ENCODE results near the gene WDR64. TPM values are rescaled to one million over a fixed set of nuclear protein-coding genes. Genes with fewer than 3 reads are reported as not detected.

The WDR64 gene
- total and polyA plus RNA-seq, 4 donors = 0.11 to 0.32 (median 0.11) TPM; not detected in 1

DNA sequence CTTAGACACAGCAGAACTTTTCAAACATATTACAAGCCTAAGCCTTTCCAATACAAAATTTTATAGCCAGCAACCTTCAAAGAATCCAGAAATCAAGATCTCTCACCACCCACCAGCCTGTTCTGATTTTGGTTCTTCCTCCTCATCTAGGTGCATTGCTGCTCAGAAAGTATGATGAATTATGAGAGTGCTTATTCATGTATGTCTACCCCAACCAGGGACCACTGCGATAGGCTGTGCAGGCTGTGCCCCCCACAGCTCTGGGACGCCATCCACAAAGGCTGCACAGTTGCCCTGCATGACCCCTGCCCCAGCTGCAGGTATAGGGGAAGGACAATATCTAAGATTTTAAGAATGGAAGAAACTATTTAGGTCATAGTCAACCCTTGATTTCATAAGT lies 55.4 kb downstream of the WDR64 start:
- no CpG with 5 or more reads among the region's 2 CpGs for WGBS (ENCODE audit: insufficient coverage)
- Histone ChIP-seq H3K27ac (ENCODE audit: low read depth, low read length) (no peak overlapping the region), H3K36me3 (ENCODE audit: control insufficient read depth, insufficient read depth, low read length) (no peaks in the 10 kb centered on the region), H3K9me3 (ENCODE audit: control insufficient read depth, insufficient read depth, low read length) (no peaks in the 10 kb centered on the region), H3K4me1 (ENCODE audit: control insufficient read depth, insufficient read depth, low read length) (no peaks in the 10 kb centered on the region), H3K27me3 (ENCODE audit: control insufficient read depth, insufficient read depth, low read length) (no peaks in the 10 kb centered on the region), H3K4me3 (ENCODE audit: low read depth, low read length) (no peak overlapping the region)
- DNase-seq (ENCODE audit: low read depth in 4 of 6, low spot score in 6 of 6) = no peak

DNA sequence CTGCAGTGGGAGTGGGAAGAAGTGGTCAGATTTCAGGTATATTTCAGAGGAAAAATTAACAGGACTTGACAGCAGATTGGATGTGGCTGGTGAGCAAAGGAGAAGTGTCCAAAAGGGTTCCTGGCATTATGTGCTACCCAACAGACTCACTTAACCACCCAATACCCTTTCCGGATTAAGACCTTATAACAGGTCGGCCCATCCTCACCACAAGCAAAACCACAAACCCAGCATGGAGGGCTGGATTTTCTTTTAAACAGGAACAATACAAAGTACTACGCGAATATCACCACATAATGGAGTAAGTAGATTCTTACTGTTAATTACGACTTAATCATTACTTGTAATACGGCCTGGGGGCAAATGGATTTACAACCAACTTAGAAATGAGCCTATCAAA lies 59.2 kb downstream of the WDR64 start:
- WGBS (ENCODE audit: insufficient coverage) = no CpG with 5 or more reads among the region's 6 CpGs
- Histone ChIP-seq H3K4me3 (ENCODE audit: low read depth, low read length) (no peak overlapping the region), H3K9me3 (ENCODE audit: control insufficient read depth, insufficient read depth, low read length) (no peaks in the 10 kb centered on the region), H3K27me3 (ENCODE audit: control insufficient read depth, insufficient read depth, low read length) (no peaks in the 10 kb centered on the region), H3K36me3 (ENCODE audit: control insufficient read depth, insufficient read depth, low read length) (no peaks in the 10 kb centered on the region), H3K27ac (ENCODE audit: low read depth, low read length) (no peak overlapping the region), H3K4me1 (ENCODE audit: control insufficient read depth, insufficient read depth, low read length) (no peaks in the 10 kb centered on the region)
- no peak for DNase-seq (ENCODE audit: low read depth in 4 of 6, low spot score in 6 of 6)

DNA sequence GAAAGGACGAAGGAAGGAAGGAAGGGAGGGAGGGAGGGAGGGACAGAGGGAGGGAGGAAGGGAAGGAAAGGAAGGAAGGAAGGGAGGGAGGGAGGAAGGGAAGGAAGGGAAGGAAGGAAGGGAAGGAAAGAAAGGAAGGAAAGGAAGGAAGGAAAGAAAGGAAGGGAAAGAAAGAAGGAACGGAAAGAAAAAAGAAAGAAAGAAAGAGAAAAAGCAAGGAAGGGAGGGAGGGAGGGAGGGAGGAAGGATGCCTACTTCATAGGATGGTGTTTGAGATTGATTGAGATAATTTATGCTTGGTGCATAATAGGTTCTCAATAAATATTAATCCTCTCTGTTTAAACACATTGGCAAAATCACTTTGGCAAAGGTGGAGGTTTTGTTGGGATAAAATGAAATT lies 61.2 kb downstream of the WDR64 start:
- H3K4me1 ChIP-seq (ENCODE audit: control insufficient read depth, insufficient read depth, low read length) = no peaks in the 10 kb centered on the region
- DNase-seq (ENCODE audit: low read depth in 4 of 6, low spot score in 6 of 6) = no peak
- no peak overlapping the region for H3K4me3 ChIP-seq (ENCODE audit: low read depth, low read length)
- no peaks in the 10 kb centered on the region for H3K27me3 ChIP-seq (ENCODE audit: control insufficient read depth, insufficient read depth, low read length)
- H3K27ac ChIP-seq (ENCODE audit: low read depth, low read length) = no peak overlapping the region
- no peaks in the 10 kb centered on the region for H3K9me3 ChIP-seq (ENCODE audit: control insufficient read depth, insufficient read depth, low read length)
- WGBS (ENCODE audit: insufficient coverage) = 79% methylated on average over 2 of the region's 2 CpGs
- H3K36me3 ChIP-seq (ENCODE audit: control insufficient read depth, insufficient read depth, low read length) = no peaks in the 10 kb centered on the region

DNA sequence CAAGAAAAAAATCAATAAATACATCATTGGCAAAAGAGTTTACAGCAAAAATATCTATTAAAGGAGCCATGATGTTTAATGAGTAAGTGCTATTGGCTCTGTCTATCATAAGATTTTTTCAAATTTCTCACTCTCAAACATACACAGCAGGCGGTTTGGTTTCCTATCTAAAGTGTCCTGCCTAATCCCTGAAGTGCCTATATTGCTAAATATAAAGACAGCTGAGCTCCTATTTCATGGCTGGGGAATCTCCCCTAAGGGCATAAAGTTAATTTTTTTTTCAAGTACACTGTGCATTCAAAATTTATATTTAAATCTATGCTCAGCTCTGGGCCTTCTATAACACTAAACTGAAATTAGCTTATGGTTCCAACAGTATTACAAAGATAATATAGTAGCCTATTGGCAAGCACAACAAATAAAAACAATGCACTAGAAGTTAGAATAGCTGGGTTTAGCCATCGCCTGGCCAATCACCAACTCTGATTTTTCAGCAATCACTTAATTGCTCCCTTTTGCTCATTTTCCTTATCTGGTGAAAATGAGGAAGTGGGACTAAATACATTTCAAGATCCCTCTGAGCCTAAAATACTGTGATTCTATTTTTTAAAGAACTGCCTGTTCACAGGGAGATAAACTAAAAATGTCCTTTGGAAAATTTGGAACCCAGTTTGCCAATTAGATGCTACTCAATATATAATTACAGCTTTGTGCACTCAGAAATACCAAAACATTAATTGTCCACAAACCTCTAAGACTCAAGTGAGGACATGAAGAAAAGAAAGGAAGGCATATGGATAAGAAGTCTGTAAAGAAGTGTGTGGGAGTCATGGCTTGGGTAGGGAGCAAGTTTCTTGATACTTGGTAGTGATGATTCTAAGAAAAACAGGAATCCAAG lies 62.5 kb downstream of the WDR64 start:
- H3K36me3 ChIP-seq (ENCODE audit: control insufficient read depth, insufficient read depth, low read length) = no peaks in the 10 kb centered on the region
- no peaks in the 10 kb centered on the region for H3K9me3 ChIP-seq (ENCODE audit: control insufficient read depth, insufficient read depth, low read length)
- no peak overlapping the region for H3K4me3 ChIP-seq (ENCODE audit: low read depth, low read length)
- no peak overlapping the region for H3K27ac ChIP-seq (ENCODE audit: low read depth, low read length)
- DNase-seq (ENCODE audit: low read depth in 4 of 6, low spot score in 6 of 6) = peak in 1 of 6 donors; percentile 77
- WGBS (ENCODE audit: insufficient coverage) = no CpG with 5 or more reads among the region's 2 CpGs
- no peaks in the 10 kb centered on the region for H3K4me1 ChIP-seq (ENCODE audit: control insufficient read depth, insufficient read depth, low read length)
- H3K27me3 ChIP-seq (ENCODE audit: control insufficient read depth, insufficient read depth, low read length) = no peaks in the 10 kb centered on the region

DNA sequence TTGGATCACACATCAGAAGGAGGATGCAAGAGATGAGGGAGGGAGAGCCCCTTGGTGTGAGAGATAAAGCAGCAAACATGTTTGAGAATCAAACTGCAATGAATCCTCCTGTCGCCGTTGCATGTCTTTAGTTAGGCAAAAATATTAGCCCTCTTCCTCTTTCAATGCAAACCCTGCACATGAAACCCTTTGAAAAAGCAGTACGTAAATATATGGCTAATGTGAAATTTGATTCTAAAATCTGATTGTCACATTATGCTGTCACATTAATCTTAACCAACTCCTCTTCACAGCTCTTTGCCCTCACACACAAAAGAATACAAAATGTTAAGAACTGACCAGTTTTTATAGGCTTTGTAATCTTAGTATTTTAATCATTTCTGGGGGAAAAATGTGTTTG lies 63.4 kb downstream of the WDR64 start:
- WGBS (ENCODE audit: insufficient coverage) = no CpG with 5 or more reads among the region's 3 CpGs
- H3K36me3 ChIP-seq (ENCODE audit: control insufficient read depth, insufficient read depth, low read length) = no peaks in the 10 kb centered on the region
- H3K27ac ChIP-seq (ENCODE audit: low read depth, low read length) = no peak overlapping the region
- no peaks in the 10 kb centered on the region for H3K9me3 ChIP-seq (ENCODE audit: control insufficient read depth, insufficient read depth, low read length)
- no peak for DNase-seq (ENCODE audit: low read depth in 4 of 6, low spot score in 6 of 6)
- no peaks in the 10 kb centered on the region for H3K4me1 ChIP-seq (ENCODE audit: control insufficient read depth, insufficient read depth, low read length)
- H3K4me3 ChIP-seq (ENCODE audit: low read depth, low read length) = no peak overlapping the region
- no peaks in the 10 kb centered on the region for H3K27me3 ChIP-seq (ENCODE audit: control insufficient read depth, insufficient read depth, low read length)

DNA sequence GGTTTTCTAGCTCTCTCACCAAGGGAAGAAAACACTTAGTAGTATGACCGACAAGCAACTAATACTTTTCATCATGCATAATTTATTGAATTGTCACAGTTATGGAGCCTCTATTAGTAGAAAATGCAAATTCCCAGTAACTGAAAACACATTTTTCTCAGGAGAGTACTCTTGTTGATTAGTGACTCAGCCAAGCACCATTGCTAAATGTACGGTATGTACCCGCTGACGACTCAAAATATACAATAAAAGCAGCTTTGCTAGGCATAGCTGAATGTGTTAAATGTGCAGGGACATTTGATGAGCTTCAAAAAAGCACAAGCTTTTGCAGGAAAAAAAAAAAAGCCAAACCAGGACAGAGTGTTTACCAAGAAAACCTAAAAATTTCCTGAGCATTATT lies 63.9 kb downstream of the WDR64 start:
- peak in 1 of 6 donors; percentile 56 for DNase-seq (ENCODE audit: low read depth in 4 of 6, low spot score in 6 of 6)
- no CpG with 5 or more reads among the region's 4 CpGs for WGBS (ENCODE audit: insufficient coverage)
- Histone ChIP-seq H3K4me1 (ENCODE audit: control insufficient read depth, insufficient read depth, low read length) (no peaks in the 10 kb centered on the region), H3K27me3 (ENCODE audit: control insufficient read depth, insufficient read depth, low read length) (no peaks in the 10 kb centered on the region), H3K27ac (ENCODE audit: low read depth, low read length) (no peak overlapping the region), H3K9me3 (ENCODE audit: control insufficient read depth, insufficient read depth, low read length) (peaks cover 1% of the 10 kb centered on the region), H3K4me3 (ENCODE audit: low read depth, low read length) (no peak overlapping the region), H3K36me3 (ENCODE audit: control insufficient read depth, insufficient read depth, low read length) (no peaks in the 10 kb centered on the region)

DNA sequence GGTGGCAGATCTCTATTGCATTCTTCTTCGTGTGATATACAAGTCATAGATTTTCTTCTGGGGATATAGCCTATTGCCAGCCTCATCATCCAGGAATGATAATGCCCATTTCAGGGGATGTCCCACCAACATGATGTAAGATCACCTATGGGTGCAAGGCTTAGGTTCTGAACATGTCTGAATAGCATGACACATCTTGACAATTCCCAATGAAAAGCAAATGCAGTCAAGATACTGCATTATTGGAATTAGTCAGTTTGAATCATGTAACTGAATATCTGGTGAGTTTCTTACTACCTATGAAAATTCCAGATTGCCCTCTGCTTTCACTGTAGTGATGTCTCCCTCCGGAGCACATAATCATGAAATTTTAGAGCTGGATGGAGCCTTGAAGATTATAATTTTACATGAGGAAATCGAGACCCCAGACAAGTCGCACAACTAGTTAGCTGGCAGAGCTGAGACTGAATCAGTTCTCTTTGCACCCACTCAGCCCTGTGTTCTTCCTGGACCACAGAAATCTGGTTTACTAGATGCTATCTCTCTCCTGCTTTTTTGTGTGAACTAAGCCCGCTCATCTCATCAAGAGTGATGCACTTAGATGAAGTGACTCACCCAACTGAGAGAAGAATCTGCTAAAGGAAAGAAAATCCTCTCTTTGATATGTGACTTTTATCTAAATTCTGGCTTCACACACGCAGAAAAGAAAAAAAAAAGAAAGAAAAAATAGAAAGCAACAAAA lies 65.0 kb downstream of the WDR64 start:
- WGBS (ENCODE audit: insufficient coverage) = 95% methylated on average over 4 of the region's 6 CpGs

DNA sequence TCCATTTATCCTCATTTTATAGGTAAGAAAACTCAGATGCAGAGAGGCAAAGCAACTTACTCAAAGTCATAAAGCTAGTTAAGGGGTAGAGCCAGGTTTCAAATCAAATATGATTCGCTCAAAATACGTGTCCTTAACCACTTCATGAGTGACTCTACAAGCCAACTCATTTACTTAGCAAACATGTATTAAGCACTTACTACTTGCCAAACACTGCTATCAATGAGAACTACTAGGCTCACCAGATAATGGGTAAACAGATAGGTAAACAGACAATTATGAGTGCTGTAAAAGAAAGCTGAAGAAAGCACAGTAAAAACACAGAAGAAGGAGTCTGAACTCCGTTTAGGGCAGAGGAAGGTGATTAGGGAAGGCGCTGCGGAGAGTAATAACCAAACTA lies 65.9 kb downstream of the WDR64 start:
- H3K4me3 ChIP-seq (ENCODE audit: low read depth, low read length) = no peak overlapping the region
- no peak for DNase-seq (ENCODE audit: low read depth in 4 of 6, low spot score in 6 of 6)
- H3K36me3 ChIP-seq (ENCODE audit: control insufficient read depth, insufficient read depth, low read length) = no peaks in the 10 kb centered on the region
- H3K9me3 ChIP-seq (ENCODE audit: control insufficient read depth, insufficient read depth, low read length) = peaks cover 2% of the 10 kb centered on the region
- no CpG with 5 or more reads among the region's 5 CpGs for WGBS (ENCODE audit: insufficient coverage)
- H3K4me1 ChIP-seq (ENCODE audit: control insufficient read depth, insufficient read depth, low read length) = no peaks in the 10 kb centered on the region
- H3K27ac ChIP-seq (ENCODE audit: low read depth, low read length) = no peak overlapping the region
- H3K27me3 ChIP-seq (ENCODE audit: control insufficient read depth, insufficient read depth, low read length) = no peaks in the 10 kb centered on the region

More for the DNA sequence above, 65.0 kb downstream of the WDR64 start:
- H3K4me3 ChIP-seq (ENCODE audit: low read depth, low read length) = no peak overlapping the region
- DNase-seq (ENCODE audit: low read depth in 4 of 6, low spot score in 6 of 6) = no peak
- peaks cover 2% of the 10 kb centered on the region for H3K9me3 ChIP-seq (ENCODE audit: control insufficient read depth, insufficient read depth, low read length)
- no peaks in the 10 kb centered on the region for H3K36me3 ChIP-seq (ENCODE audit: control insufficient read depth, insufficient read depth, low read length)
- no peak overlapping the region for H3K27ac ChIP-seq (ENCODE audit: low read depth, low read length)
- H3K27me3 ChIP-seq (ENCODE audit: control insufficient read depth, insufficient read depth, low read length) = no peaks in the 10 kb centered on the region
- no peaks in the 10 kb centered on the region for H3K4me1 ChIP-seq (ENCODE audit: control insufficient read depth, insufficient read depth, low read length)

DNA sequence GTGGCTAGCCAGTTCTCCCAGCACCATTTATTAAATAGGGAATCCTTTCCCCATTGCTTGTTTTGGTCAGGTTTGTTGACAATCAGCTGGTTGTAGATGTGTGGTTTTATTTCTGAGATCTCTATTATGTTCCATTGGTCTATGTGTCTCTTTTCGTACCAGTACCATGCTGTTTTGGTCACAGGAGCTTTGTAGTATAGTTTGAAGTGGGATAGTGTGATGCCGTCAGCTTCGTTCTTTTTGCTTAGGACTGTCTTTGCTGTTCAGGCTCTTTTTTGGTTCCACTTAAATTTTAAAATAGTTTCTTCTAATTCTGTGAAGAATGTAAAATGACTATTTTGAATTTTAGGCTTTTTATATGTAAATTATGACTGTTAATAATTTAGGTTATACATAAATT lies 68.9 kb downstream of the WDR64 start:
- H3K4me3 ChIP-seq (ENCODE audit: low read depth, low read length) = no peak overlapping the region
- no peak for DNase-seq (ENCODE audit: low read depth in 4 of 6, low spot score in 6 of 6)
- no peaks in the 10 kb centered on the region for H3K27me3 ChIP-seq (ENCODE audit: control insufficient read depth, insufficient read depth, low read length)
- H3K36me3 ChIP-seq (ENCODE audit: control insufficient read depth, insufficient read depth, low read length) = no peaks in the 10 kb centered on the region
- no peaks in the 10 kb centered on the region for H3K4me1 ChIP-seq (ENCODE audit: control insufficient read depth, insufficient read depth, low read length)
- 83% methylated on average over 1 of the region's 3 CpGs for WGBS (ENCODE audit: insufficient coverage)
- H3K9me3 ChIP-seq (ENCODE audit: control insufficient read depth, insufficient read depth, low read length) = peaks cover 2% of the 10 kb centered on the region
- H3K27ac ChIP-seq (ENCODE audit: low read depth, low read length) = no peak overlapping the region

Data from spinal cord (tissue), 10 donors.